SU-DHL-6 (cell line): Measurements from ENCODE around the gene CAPN9.

Source experiments
- H2AFZ ChIP-seq: fragments of 200-600 bp; sonication (generic); 2 replicates; pipeline ENCODE4 v1.6.1; 2014; ENCODE audit warnings: low read depth, mild to moderate bottlenecking, moderate library complexity, mixed read lengths, antibody characterized with exemption, low read length; ENCODE audit not compliant: severe bottlenecking
- H3F3A ChIP-seq: fragments of 200-600 bp; shearing (Covaris generic); 2 replicates; pipeline ENCODE4 v1.6.0; 2016; ENCODE audit warnings: antibody characterized with exemption, mild to moderate bottlenecking; ENCODE audit not compliant: insufficient read depth
- H3K27ac ChIP-seq: fragments of 200-600 bp; sonication (generic); 2 replicates; pipeline ENCODE4 v1.5.1; 2016; ENCODE audit warnings: low read depth, mild to moderate bottlenecking, low read length, moderate library complexity, mixed read lengths
- H3K27me3 ChIP-seq: fragments of 200-600 bp; sonication (generic), shearing (Covaris generic); 2 replicates; pipeline ENCODE4 v1.6.0; 2014; ENCODE audit warnings: mild to moderate bottlenecking, low read length
- H3K36me3 ChIP-seq: fragments of 200-600 bp; sonication (generic); 2 replicates; pipeline ENCODE4 v1.6.1; 2014; ENCODE audit warnings: mild to moderate bottlenecking, low read length, mixed read lengths
- H3K4me2 ChIP-seq: fragments of 300-600, 200-600 bp; shearing (Covaris generic), sonication (generic); 2 replicates; pipeline ENCODE4 v1.6.0; 2014; ENCODE audit warnings: low read length, low read depth, mild to moderate bottlenecking; ENCODE audit not compliant: poor library complexity, severe bottlenecking
- H3K4me3 ChIP-seq: fragments of 200-600 bp; sonication (generic); 2 replicates; pipeline ENCODE4 v1.5.1; 2014; ENCODE audit warnings: antibody characterized with exemption, low read length, mild to moderate bottlenecking, mixed read lengths; ENCODE audit not compliant: insufficient read depth, poor library complexity, severe bottlenecking
- H3K79me2 ChIP-seq: fragments of 200-600 bp; sonication (generic); 2 replicates; pipeline ENCODE4 v1.6.1; 2014; ENCODE audit warnings: mild to moderate bottlenecking, low read length, moderate library complexity; ENCODE audit not compliant: insufficient read depth
- H3K9ac ChIP-seq: fragments of 200-600 bp; sonication (generic); 2 replicates; pipeline ENCODE4 v1.7.0; 2014; ENCODE audit warnings: mild to moderate bottlenecking, low read length
- H3K9me2 ChIP-seq: fragments of 200-600 bp; sonication (generic); replicated peaks from 2 replicates; pipeline ENCODE4 v1.6.1; 2014; ENCODE audit warnings: low read length; ENCODE audit not compliant: insufficient read depth
- H3K9me3 ChIP-seq: fragments of 200-600 bp; sonication (generic); 2 replicates; pipeline ENCODE4 v1.6.1; 2014; ENCODE audit warnings: low read length, mixed read lengths; ENCODE audit not compliant: insufficient read depth
- H4K20me1 ChIP-seq: fragments of 200-600 bp; sonication (generic); 2 replicates; pipeline ENCODE4 v1.6.1; 2014; ENCODE audit warnings: low read depth, mild to moderate bottlenecking, antibody characterized with exemption, low read length, moderate library complexity, mixed read lengths
- CTCF ChIP-seq: fragments of 200-600 bp; sonication (generic); IDR thresholded peaks from one replicate; pipeline ENCODE4 v1.5.1; 2017; ENCODE audit warnings: antibody characterized with exemption, mild to moderate bottlenecking, low read length, moderate library complexity; ENCODE audit not compliant: insufficient read depth, poor library complexity, severe bottlenecking
- EZH2phosphoT487 ChIP-seq: fragments of 200-600 bp; sonication (generic), shearing (Covaris generic); conservative IDR thresholded peaks from 2 replicates; pipeline ENCODE4 v1.6.1; 2018; ENCODE audit warnings: mild to moderate bottlenecking, antibody characterized with exemption, low read length, moderate library complexity, mixed read lengths

The CAPN9 gene

GRCh38 chr1:230700132-230700531 lies 47.1 kb upstream of the CAPN9 start:
- no peak for TF ChIP-seq EZH2phosphoT487
- TF ChIP-seq CTCF: no peak
- Histone ChIP-seq H3K4me2 (no peak overlapping the region), H3K27ac (no peak overlapping the region), H2AFZ (no peak overlapping the region), H3K4me3 (no peak overlapping the region), H4K20me1 (no peaks in the 10 kb centered on the region), H3K36me3 (no peaks in the 10 kb centered on the region), H3K9me2 (no peaks in the 10 kb centered on the region), H3K27me3 (no peaks in the 10 kb centered on the region), H3F3A (no peaks in the 10 kb centered on the region), H3K9ac (no peak overlapping the region), H3K9me3 (no peaks in the 10 kb centered on the region), H3K79me2 (no peaks in the 10 kb centered on the region)

GRCh38 chr1:230701434-230701833 lies 45.8 kb upstream of the CAPN9 start:
- H3K9ac ChIP-seq: no peak overlapping the region
- H3K27me3 ChIP-seq: no peaks in the 10 kb centered on the region
- H3K4me3 ChIP-seq: no peak overlapping the region
- no peak for TF ChIP-seq EZH2phosphoT487
- H3K9me3 ChIP-seq: no peaks in the 10 kb centered on the region
- no peaks in the 10 kb centered on the region for H3K36me3 ChIP-seq
- no peak overlapping the region for H3K4me2 ChIP-seq
- no peaks in the 10 kb centered on the region for H3K9me2 ChIP-seq
- H3K79me2 ChIP-seq: no peaks in the 10 kb centered on the region
- no peaks in the 10 kb centered on the region for H4K20me1 ChIP-seq
- H3K27ac ChIP-seq: no peak overlapping the region
- no peak overlapping the region for H2AFZ ChIP-seq
- H3F3A ChIP-seq: no peaks in the 10 kb centered on the region

GRCh38 chr1:230701895-230702768 lies 45.1 kb upstream of the CAPN9 start:
- Histone ChIP-seq H3K9ac (no peak overlapping the region), H3K27ac (no peak overlapping the region), H3K9me3 (no peaks in the 10 kb centered on the region), H3K9me2 (no peaks in the 10 kb centered on the region), H3K4me2 (no peak overlapping the region), H4K20me1 (no peaks in the 10 kb centered on the region), H3K4me3 (no peak overlapping the region), H3K79me2 (no peaks in the 10 kb centered on the region), H3F3A (no peaks in the 10 kb centered on the region), H3K27me3 (no peaks in the 10 kb centered on the region), H2AFZ (no peak overlapping the region), H3K36me3 (no peaks in the 10 kb centered on the region)
- TF ChIP-seq EZH2phosphoT487 (no peak), CTCF (no peak)

GRCh38 chr1:230702934-230703678 lies 44.1 kb upstream of the CAPN9 start:
- Histone ChIP-seq H3K4me3 (no peak overlapping the region), H3K4me2 (no peak overlapping the region), H3F3A (no peaks in the 10 kb centered on the region), H3K79me2 (no peaks in the 10 kb centered on the region), H4K20me1 (no peaks in the 10 kb centered on the region), H3K27me3 (no peaks in the 10 kb centered on the region), H3K27ac (no peak overlapping the region), H3K9ac (no peak overlapping the region), H3K9me2 (no peaks in the 10 kb centered on the region), H2AFZ (no peak overlapping the region), H3K9me3 (no peaks in the 10 kb centered on the region), H3K36me3 (no peaks in the 10 kb centered on the region)
- TF ChIP-seq EZH2phosphoT487 (no peak), CTCF (no peak)
